IPS-15b (cell line): Measurements from ENCODE around the gene C10orf105.

Experiments
- H3K27me3 ChIP-seq: one replicate; pipeline ENCODE4 v1.6.1; 2013; ENCODE audit warnings: low read length; ENCODE audit not compliant: control insufficient read depth, insufficient read depth
- H3K36me3 ChIP-seq: one replicate; pipeline ENCODE4 v1.6.1; 2013; ENCODE audit warnings: low read length; ENCODE audit not compliant: control insufficient read depth, insufficient read depth
- H3K4me1 ChIP-seq: one replicate; pipeline ENCODE4 v1.6.1; 2013; ENCODE audit warnings: mild to moderate bottlenecking, low read length; ENCODE audit not compliant: control insufficient read depth, insufficient read depth
- H3K4me3 ChIP-seq: one replicate; pipeline ENCODE4 v1.5.1; 2013; ENCODE audit warnings: low read depth, low read length
- H3K9ac ChIP-seq: one replicate; pipeline ENCODE4 v1.6.1; 2013; ENCODE audit warnings: low read depth, mild to moderate bottlenecking, low read length
- H3K9me3 ChIP-seq: one replicate; pipeline ENCODE4 v1.6.1; 2013; ENCODE audit warnings: mild to moderate bottlenecking, low read length; ENCODE audit not compliant: control insufficient read depth, insufficient read depth

C10orf105 gene

DNA sequence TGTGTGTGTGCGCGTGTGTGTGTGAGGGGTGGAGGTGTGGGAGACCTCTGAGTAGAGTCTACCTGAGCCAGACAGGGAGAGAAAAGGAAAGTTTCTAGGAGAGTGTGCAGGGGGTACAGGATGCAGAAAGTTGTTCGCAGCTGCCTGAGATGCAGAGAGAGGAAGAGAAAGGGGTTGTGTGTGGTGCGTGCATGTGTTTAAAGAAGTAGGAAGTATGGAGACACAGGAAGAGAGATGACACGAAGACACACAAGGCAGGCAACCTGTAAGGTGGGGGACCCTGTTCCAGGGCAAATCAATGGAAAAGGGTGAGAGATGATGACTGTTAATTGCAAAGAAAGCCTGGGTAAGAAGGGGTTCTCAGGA lies 52.2 kb downstream of the C10orf105 start:
- no peaks in the 10 kb centered on the region for H3K9me3 ChIP-seq
- no peak overlapping the region for H3K4me3 ChIP-seq
- peaks cover 6% of the 10 kb centered on the region for H3K4me1 ChIP-seq
- H3K36me3 ChIP-seq = no peaks in the 10 kb centered on the region
- no peak overlapping the region for H3K9ac ChIP-seq
- no peaks in the 10 kb centered on the region for H3K27me3 ChIP-seq

GRCh38 chr10:71666639-71667386 lies 52.8 kb downstream of the C10orf105 start:
- no peaks in the 10 kb centered on the region for H3K27me3 ChIP-seq
- no peak overlapping the region for H3K4me3 ChIP-seq
- peaks cover 6% of the 10 kb centered on the region for H3K4me1 ChIP-seq
- no peaks in the 10 kb centered on the region for H3K9me3 ChIP-seq
- H3K36me3 ChIP-seq = no peaks in the 10 kb centered on the region
- H3K9ac ChIP-seq = no peak overlapping the region

- no peaks in the 10 kb centered on the region for H3K9me3 ChIP-seq
- H3K9ac ChIP-seq = no peak overlapping the region
- H3K27me3 ChIP-seq = peaks cover 3% of the 10 kb centered on the region
- peaks cover 6% of the 10 kb centered on the region for H3K4me1 ChIP-seq
- H3K4me3 ChIP-seq = no peak overlapping the region
- H3K36me3 ChIP-seq = no peaks in the 10 kb centered on the region
These were observed 54.1 kb downstream of the C10orf105 start for GRCh38 chr10:71665456-71665855.

- Histone ChIP-seq H3K27me3 (peaks cover 8% of the 10 kb centered on the region), H3K4me3 (no peak overlapping the region), H3K4me1 (peaks cover 7% of the 10 kb centered on the region), H3K36me3 (no peaks in the 10 kb centered on the region), H3K9me3 (no peaks in the 10 kb centered on the region), H3K9ac (no peak overlapping the region)
These were observed 55.0 kb downstream of the C10orf105 start for GRCh38 chr10:71664585-71664984.

GRCh38 chr10:71663311-71663710 lies 56.3 kb downstream of the C10orf105 start:
- no peaks in the 10 kb centered on the region for H3K9me3 ChIP-seq
- H3K9ac ChIP-seq = no peak overlapping the region
- H3K27me3 ChIP-seq = peaks cover 18% of the 10 kb centered on the region
- H3K4me3 ChIP-seq = no peak overlapping the region
- H3K4me1 ChIP-seq = peaks cover 19% of the 10 kb centered on the region
- no peaks in the 10 kb centered on the region for H3K36me3 ChIP-seq

- Histone ChIP-seq H3K4me1 (peaks cover 30% of the 10 kb centered on the region), H3K9me3 (no peaks in the 10 kb centered on the region), H3K4me3 (no peak overlapping the region), H3K27me3 (peaks cover 22% of the 10 kb centered on the region), H3K36me3 (no peaks in the 10 kb centered on the region), H3K9ac (no peak overlapping the region)
These were observed 57.7 kb downstream of the C10orf105 start for GRCh38 chr10:71661779-71662336.
